ENCODE data around the gene CACNB4.
"Not testable (repeated sequence)": the region's sequence is repeated elsewhere in the genome, so short reads cannot be mapped to it uniquely, and the experiment has no call there.

Gene CACNB4

GRCh38 chr2:151808258-151809072, 290.4 kb downstream of the CACNB4 start:
- no peak for DNase-seq

DNA sequence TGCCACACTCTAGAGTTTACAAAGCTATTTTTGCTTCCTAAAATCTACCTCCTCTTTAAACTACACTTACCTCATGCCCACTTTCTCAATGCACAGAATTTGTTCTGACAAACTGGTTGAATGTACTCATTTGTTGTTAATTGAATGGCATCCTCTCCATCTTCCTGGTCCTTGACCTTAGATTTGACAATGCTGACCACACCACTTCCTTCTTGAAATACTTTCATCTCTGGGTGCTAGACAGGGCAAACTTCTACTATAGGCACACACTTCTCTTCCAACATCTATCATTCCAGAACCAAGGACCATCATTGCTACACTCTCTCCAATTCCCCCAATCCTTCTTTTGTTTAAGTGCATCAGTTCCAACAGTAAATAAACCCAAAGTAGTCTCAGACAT, 292.9 kb downstream of the CACNB4 start:
- no peak for DNase-seq

- no peak for DNase-seq
Measured at GRCh38 chr2:151805343-151805742, 293.5 kb downstream of the CACNB4 start.

DNA sequence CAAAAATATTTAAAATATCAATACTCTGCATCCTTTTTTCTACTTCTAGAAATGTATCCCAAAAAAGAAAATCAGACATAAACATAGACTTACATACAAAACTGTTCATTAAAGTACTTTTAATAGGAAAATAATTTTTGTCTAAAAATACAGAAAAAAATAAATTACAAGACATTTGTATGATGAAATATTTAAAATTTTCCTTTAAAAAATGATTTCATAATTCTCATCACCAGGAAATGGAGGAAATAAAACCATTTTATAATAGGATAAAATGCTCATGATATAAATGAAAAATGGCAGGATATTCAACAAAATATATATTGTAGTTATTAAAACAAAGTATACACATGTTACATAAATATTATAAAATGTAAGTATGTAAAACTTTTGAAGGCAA, 295.0 kb downstream of the CACNB4 start:
- no peak for DNase-seq

GRCh38 chr2:151802315-151802714, 296.5 kb downstream of the CACNB4 start:
- no peak for DNase-seq

- DNase-seq: no peak
Measured at GRCh38 chr2:151799886-151800292, 299.0 kb downstream of the CACNB4 start.

DNA sequence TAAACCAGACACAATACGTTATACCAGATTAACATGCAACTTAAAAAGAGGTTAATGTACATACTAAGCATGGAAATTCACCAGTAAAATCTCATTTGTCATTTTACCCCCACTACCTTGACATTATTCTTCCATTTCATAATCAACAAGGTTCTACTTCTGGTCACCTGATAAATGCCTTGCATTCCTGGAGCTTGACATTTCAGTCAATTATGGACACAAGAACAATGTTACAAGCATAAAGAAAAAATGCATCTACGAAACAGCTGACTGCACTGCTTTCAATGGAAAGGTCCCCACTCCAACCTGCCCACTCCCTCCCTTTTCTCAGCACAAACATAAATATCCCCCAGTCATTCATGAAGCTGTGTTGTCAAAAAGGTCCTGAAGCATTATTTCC, 302.1 kb downstream of the CACNB4 start:
- no peak for DNase-seq

GRCh38 chr2:151795646-151796240, 303.1 kb downstream of the CACNB4 start:
- DNase-seq: no peak

- DNase-seq: not testable (repeated sequence)
Measured at GRCh38 chr2:151794422-151794821, 304.4 kb downstream of the CACNB4 start.

DNA sequence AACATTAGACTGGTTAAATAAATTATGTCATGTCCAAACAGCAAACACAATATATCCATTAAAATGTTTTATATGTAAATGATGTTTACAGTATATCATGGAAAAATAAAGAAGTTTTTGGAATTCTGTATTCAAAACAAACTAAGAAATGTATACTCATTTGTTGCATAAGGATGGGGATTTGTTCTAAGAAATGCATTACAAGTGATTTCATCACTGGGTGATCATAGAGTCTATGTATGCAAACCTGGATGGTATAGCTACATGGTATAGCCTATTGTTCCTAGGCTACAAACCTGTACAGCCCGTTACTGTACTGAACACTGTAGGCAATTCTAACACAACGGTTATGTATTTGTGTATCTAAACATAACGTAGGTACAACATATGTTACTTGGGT, 305.7 kb downstream of the CACNB4 start:
- no peak for DNase-seq

DNA sequence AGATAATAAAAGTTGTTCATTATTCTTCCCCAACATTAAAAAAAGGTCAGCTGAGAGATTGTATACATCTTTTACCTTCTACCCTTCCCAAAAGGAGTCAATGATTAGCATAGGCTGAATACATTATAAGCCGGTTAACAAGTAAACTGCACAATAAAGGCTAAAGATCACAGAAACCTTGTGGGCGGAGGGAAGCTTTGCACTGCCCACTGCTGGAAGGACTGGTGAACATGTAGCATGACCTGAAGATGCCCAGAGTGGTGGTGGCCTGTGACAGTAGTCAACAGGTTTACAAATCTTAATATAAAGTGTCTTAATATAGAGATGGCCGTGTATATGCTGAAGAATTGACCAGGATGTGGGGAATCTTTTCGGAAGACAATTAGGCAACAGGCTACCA, 306.3 kb downstream of the CACNB4 start:
- DNase-seq: no peak

DNA sequence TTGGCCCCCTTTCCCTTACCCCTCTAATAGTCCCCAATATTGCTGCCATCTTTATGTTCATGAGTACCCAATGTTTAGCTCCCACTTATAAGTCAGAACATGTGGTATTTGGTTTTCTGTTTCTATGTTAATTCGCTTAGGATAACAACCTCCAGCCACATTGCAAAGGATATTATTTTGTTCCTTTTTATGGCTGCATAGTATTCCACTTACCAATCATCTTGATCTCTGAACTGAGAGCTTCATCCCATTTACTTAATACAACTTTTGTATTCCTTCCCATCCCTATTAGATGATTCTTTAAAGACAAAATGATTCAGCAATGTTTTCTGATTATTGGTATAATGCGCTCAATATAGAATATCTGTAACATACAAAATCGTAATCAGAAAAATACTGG, 307.3 kb downstream of the CACNB4 start:
- DNase-seq: no peak

DNA sequence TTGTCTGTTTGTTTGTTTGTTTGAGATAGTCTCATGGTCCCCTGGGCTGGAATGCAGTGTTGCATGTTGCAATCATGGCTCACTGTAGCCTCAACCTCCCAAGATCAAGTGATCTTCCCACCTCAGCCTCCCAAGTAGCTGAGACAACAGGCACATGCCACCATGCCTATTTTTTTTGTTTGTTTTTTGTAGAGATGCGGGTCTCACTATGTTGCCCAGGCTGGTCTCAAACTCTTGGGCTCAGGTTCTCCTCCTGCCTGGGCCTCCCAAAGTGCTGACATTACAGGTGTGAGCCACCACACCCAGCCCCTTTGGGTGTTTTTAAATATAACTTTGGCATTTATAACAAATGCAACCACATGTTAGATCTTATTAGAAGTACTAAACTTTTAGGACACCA, 308.2 kb downstream of the CACNB4 start:
- DNase-seq: no peak

- DNase-seq: no peak
Measured at GRCh38 chr2:151789055-151789834, 309.6 kb downstream of the CACNB4 start.

GRCh38 chr2:151786483-151786882, 312.4 kb downstream of the CACNB4 start:
- no peak for DNase-seq

GRCh38 chr2:151786077-151786476, 312.8 kb downstream of the CACNB4 start:
- no peak for DNase-seq

DNA sequence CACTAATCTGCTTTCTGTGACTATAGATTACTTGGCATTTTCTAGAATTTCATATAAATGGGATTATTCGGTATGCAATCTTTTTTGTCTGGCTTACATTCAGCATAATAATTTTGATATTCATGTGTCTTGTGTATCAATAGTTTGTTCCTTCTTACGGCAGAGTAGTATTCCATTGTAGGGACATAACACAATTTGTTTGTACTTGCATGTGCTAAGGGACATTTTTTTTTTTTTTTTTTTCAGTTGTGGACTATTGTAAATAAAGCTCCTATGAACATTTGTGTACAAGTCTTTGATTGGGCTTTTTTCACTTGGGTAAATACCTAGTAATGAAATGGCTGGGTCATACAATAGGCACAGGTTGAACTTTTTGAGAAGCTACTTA, 315.7 kb downstream of the CACNB4 start:
- DNase-seq: no peak

Measured in activated CD8-positive, alpha-beta memory T cell treated with anti-CD3 and anti-CD28 coated beads, Interleukin-2, amount 50 U/mL, for 48 hours (primary cell).